Upper lobe of right lung (tissue), 1 donor: ENCODE measurements around the gene DAPK3. TPM values are rescaled to one million over a fixed set of nuclear protein-coding genes. Genes with fewer than 3 reads are reported as not detected.

Experiments used
- ATAC-seq: fragments of 200-7000 bp; cut with Tn5 transposase; one replicate; pipeline ENCODE4 v1.9.1; 2020; ENCODE audit warnings: mild to moderate bottlenecking, moderate library complexity
- DNase-seq: peaks from one replicate; pipeline ENCODE4 v3.0.0-alpha.2; 2020
- H3K27ac ChIP-seq: fragments of 200-600 bp; one replicate; pipeline ENCODE4 v1.8.0; 2022
- H3K27me3 ChIP-seq: fragments of 200-600 bp; one replicate; pipeline ENCODE4 v1.8.0; 2022; ENCODE audit warnings: mild to moderate bottlenecking
- H3K36me3 ChIP-seq: fragments of 200-600 bp; one replicate; pipeline ENCODE4 v1.8.0; 2022
- H3K4me1 ChIP-seq: fragments of 200-600 bp; one replicate; pipeline ENCODE4 v1.8.0; 2022
- H3K4me3 ChIP-seq: fragments of 200-600 bp; one replicate; pipeline ENCODE4 v1.8.0; 2022; ENCODE audit warnings: mild to moderate bottlenecking
- H3K9me3 ChIP-seq: fragments of 200-600 bp; one replicate; pipeline ENCODE4 v1.8.0; 2022
- intact Hi-C: fragments of 100-400 bp; cut with DNase I; formaldehyde crosslinking; loops from one replicate; pipeline ENCODE4 v1.11.0; 2022
- total RNA-seq: library from RNA; stranded (reverse); fragmentation: NEBNext Ultra II Directional; extraction: Animal tissue kit (Norgen Biotek cat#: 25700); gene quantifications from one replicate; pipeline ENCODE4 v1.2.1, GENCODE V29; 2021
- TF ChIP-seq, protein P1 (sequence below): fragments of 200-600 bp; IDR thresholded peaks from one replicate; pipeline ENCODE4 v1.8.0; 2022; ENCODE audit warnings: antibody characterized with exemption
- donor health status: DM: no; HTN: yes; CAD: no; lungs with severe emphysema.

Gene DAPK3
- total RNA-seq, 1 donor from 2014 or later: 70.7 TPM

DNA sequence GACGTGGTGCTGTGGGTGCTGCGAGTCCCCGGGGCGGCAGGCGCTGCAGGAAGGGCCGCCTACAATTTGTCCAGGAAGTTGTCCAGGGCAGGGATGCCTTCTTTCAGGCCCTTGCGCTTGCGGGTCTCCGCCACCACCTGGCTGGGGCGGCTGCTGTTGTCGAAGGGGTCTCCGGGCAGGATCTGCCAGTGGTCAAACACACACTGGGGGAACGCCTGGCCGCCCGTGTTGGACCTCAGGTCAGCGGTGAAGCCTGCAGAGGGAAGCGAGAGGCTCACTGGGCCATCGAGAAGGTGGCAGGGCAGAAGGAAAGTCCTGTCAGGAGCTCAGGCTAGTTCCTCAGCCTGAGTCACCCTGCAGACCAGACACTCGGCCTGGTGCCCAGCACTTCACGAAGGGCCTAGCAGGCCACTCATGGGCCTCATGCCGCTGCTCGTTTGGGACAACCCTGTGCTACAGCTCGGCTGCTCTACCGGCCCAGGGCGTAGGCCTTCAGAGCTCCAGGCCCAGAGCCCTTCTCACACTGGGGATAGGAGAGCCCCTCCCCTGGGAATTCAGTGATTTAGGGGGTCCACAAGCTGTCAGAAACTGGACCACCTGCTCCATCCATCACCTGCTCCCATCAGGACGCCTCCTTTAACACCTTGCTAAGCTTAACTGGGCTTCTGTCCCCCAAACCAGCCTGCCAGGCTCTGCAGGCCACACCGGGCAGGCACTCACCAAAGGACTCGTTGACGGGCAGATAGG lies 5.8 kb upstream of the DAPK3 start:
- ATAC-seq: peak; percentile 8
- intact Hi-C loops: no loop called here

GRCh38 chr19:3975637-3976087 lies 4.8 kb upstream of the DAPK3 start:
- Histone ChIP-seq H3K27ac (no peak overlapping the region), H3K4me3 (no peak overlapping the region), H3K27me3 (no peaks in the 10 kb centered on the region), H3K9me3 (no peaks in the 10 kb centered on the region), H3K36me3 (peaks cover 57% of the 10 kb centered on the region), H3K4me1 (peaks cover 5% of the 10 kb centered on the region)
- ATAC-seq (no peak), DNase-seq (no peak)
- intact Hi-C loops: no loop called here
- TF ChIP-seq, protein P1, sequence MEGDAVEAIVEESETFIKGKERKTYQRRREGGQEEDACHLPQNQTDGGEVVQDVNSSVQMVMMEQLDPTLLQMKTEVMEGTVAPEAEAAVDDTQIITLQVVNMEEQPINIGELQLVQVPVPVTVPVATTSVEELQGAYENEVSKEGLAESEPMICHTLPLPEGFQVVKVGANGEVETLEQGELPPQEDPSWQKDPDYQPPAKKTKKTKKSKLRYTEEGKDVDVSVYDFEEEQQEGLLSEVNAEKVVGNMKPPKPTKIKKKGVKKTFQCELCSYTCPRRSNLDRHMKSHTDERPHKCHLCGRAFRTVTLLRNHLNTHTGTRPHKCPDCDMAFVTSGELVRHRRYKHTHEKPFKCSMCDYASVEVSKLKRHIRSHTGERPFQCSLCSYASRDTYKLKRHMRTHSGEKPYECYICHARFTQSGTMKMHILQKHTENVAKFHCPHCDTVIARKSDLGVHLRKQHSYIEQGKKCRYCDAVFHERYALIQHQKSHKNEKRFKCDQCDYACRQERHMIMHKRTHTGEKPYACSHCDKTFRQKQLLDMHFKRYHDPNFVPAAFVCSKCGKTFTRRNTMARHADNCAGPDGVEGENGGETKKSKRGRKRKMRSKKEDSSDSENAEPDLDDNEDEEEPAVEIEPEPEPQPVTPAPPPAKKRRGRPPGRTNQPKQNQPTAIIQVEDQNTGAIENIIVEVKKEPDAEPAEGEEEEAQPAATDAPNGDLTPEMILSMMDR: no peak

More for the DNA sequence above, 5.8 kb upstream of the DAPK3 start:
- DNase-seq: no peak
- Histone ChIP-seq H3K27ac (no peak overlapping the region), H3K4me1 (peaks cover under 1% of the 10 kb centered on the region), H3K9me3 (no peaks in the 10 kb centered on the region), H3K27me3 (no peaks in the 10 kb centered on the region), H3K4me3 (no peak overlapping the region), H3K36me3 (peaks cover 68% of the 10 kb centered on the region)
- TF ChIP-seq, protein P1: no peak

GRCh38 chr19:3975144-3975543 lies 4.2 kb upstream of the DAPK3 start:
- Histone ChIP-seq H3K4me1 (peaks cover 7% of the 10 kb centered on the region), H3K27me3 (no peaks in the 10 kb centered on the region), H3K9me3 (no peaks in the 10 kb centered on the region), H3K4me3 (no peak overlapping the region), H3K36me3 (peaks cover 52% of the 10 kb centered on the region), H3K27ac (no peak overlapping the region)
- intact Hi-C loops: no loop called here
- ATAC-seq (no peak), DNase-seq (no peak)
- TF ChIP-seq, protein P1: no peak

- TF ChIP-seq, protein P1: no peak
- Histone ChIP-seq H3K27me3 (no peaks in the 10 kb centered on the region), H3K27ac (peak overlapping the region; percentile 88), H3K36me3 (peaks cover 26% of the 10 kb centered on the region), H3K4me1 (peaks cover 47% of the 10 kb centered on the region), H3K4me3 (peak overlapping the region; percentile 80), H3K9me3 (no peaks in the 10 kb centered on the region)
- no peak for DNase-seq
- ATAC-seq: no peak
- intact Hi-C loops: no loop called here
These were observed 539 bp downstream of the DAPK3 start for GRCh38 chr19:3970313-3970807.

- Histone ChIP-seq H3K9me3 (no peaks in the 10 kb centered on the region), H3K4me1 (peaks cover 47% of the 10 kb centered on the region), H3K36me3 (peaks cover 26% of the 10 kb centered on the region), H3K27me3 (no peaks in the 10 kb centered on the region), H3K27ac (peak overlapping the region; percentile 88), H3K4me3 (peak overlapping the region; percentile 80)
- ATAC-seq: peak; percentile 0
- intact Hi-C loops: no loop called here
- TF ChIP-seq, protein P1: no peak
- DNase-seq: no peak
These were observed 1.2 kb downstream of the DAPK3 start for GRCh38 chr19:3969435-3970312.
